Activated naive CD8-positive, alpha-beta T cell treated with anti-CD3 and anti-CD28 coated beads, Interleukin-2, amount 50 U/mL, for 24 hours (primary cell): ENCODE results near the gene LDLRAD4.

Source experiments
- ATAC-seq: fragments of 150-1000 bp; cut with Tn5 transposase; one replicate; pipeline ENCODE4 v1.10.0; 2021
- DNase-seq: peaks from one replicate; pipeline ENCODE4 v3.0.0; 2021
- H3K27ac Mint-ChIP-seq: one replicate; pipeline ENCODE4 v1.8.0; 2021; ENCODE audit warnings: mild to moderate bottlenecking, mixed read lengths
- H3K27me3 Mint-ChIP-seq: one replicate; pipeline ENCODE4 v1.8.0; 2021; ENCODE audit warnings: mixed read lengths
- H3K36me3 Mint-ChIP-seq: one replicate; pipeline ENCODE4 v1.8.0; 2021; ENCODE audit warnings: low read depth, mixed read lengths
- H3K4me1 Mint-ChIP-seq: one replicate; pipeline ENCODE4 v1.8.0; 2021; ENCODE audit warnings: mixed read lengths
- H3K4me3 Mint-ChIP-seq: one replicate; pipeline ENCODE4 v1.8.0; 2021; ENCODE audit warnings: mild to moderate bottlenecking, moderate library complexity, mixed read lengths
- H3K9me3 Mint-ChIP-seq: one replicate; pipeline ENCODE4 v1.8.0; 2021; ENCODE audit warnings: mixed read lengths

Gene LDLRAD4

GRCh38 chr18:13623871-13624270, 405.3 kb downstream of the LDLRAD4 start:
- Mint-ChIP-seq H3K27me3 (no peaks in the 10 kb centered on the region), H3K36me3 (no peaks in the 10 kb centered on the region), H3K4me3 (no peak overlapping the region), H3K9me3 (no peaks in the 10 kb centered on the region), H3K4me1 (peaks cover 5% of the 10 kb centered on the region), H3K27ac (no peak overlapping the region)
- ATAC-seq: no peak
- DNase-seq: no peak

- Mint-ChIP-seq H3K36me3 (no peaks in the 10 kb centered on the region), H3K4me3 (no peak overlapping the region), H3K27ac (no peak overlapping the region), H3K9me3 (no peaks in the 10 kb centered on the region), H3K27me3 (no peaks in the 10 kb centered on the region), H3K4me1 (peaks cover 7% of the 10 kb centered on the region)
- ATAC-seq (no peak), DNase-seq (no peak)
Measured at GRCh38 chr18:13624563-13625237, 406.1 kb downstream of the LDLRAD4 start.

GRCh38 chr18:13625355-13625754, 406.8 kb downstream of the LDLRAD4 start:
- Mint-ChIP-seq H3K36me3 (no peaks in the 10 kb centered on the region), H3K4me1 (peaks cover 11% of the 10 kb centered on the region), H3K27ac (no peak overlapping the region), H3K9me3 (no peaks in the 10 kb centered on the region), H3K4me3 (no peak overlapping the region), H3K27me3 (no peaks in the 10 kb centered on the region)
- DNase-seq (no peak), ATAC-seq (no peak)

- no peaks in the 10 kb centered on the region for H3K27me3 Mint-ChIP-seq
- no peak overlapping the region for H3K27ac Mint-ChIP-seq
- ATAC-seq: no peak
- H3K4me3 Mint-ChIP-seq: no peak overlapping the region
- DNase-seq: no peak
- H3K36me3 Mint-ChIP-seq: no peaks in the 10 kb centered on the region
- peaks cover 11% of the 10 kb centered on the region for H3K4me1 Mint-ChIP-seq
- H3K9me3 Mint-ChIP-seq: no peaks in the 10 kb centered on the region
Measured at GRCh38 chr18:13625843-13626543, 407.4 kb downstream of the LDLRAD4 start.

- DNase-seq: no peak
- H3K36me3 Mint-ChIP-seq: no peaks in the 10 kb centered on the region
- no peak for ATAC-seq
- H3K4me3 Mint-ChIP-seq: no peak overlapping the region
- no peaks in the 10 kb centered on the region for H3K9me3 Mint-ChIP-seq
- no peaks in the 10 kb centered on the region for H3K27me3 Mint-ChIP-seq
- peaks cover 11% of the 10 kb centered on the region for H3K4me1 Mint-ChIP-seq
- H3K27ac Mint-ChIP-seq: no peak overlapping the region
Measured at GRCh38 chr18:13626544-13626908, 408.0 kb downstream of the LDLRAD4 start.

GRCh38 chr18:13627639-13628038, 409.1 kb downstream of the LDLRAD4 start:
- no peaks in the 10 kb centered on the region for H3K27me3 Mint-ChIP-seq
- DNase-seq (no peak), ATAC-seq (no peak)
- no peak overlapping the region for H3K27ac Mint-ChIP-seq
- H3K9me3 Mint-ChIP-seq: no peaks in the 10 kb centered on the region
- no peaks in the 10 kb centered on the region for H3K36me3 Mint-ChIP-seq
- H3K4me1 Mint-ChIP-seq: peaks cover 11% of the 10 kb centered on the region
- no peak overlapping the region for H3K4me3 Mint-ChIP-seq

GRCh38 chr18:13628211-13628610, 409.7 kb downstream of the LDLRAD4 start:
- Mint-ChIP-seq H3K4me1 (peaks cover 11% of the 10 kb centered on the region), H3K4me3 (no peak overlapping the region), H3K9me3 (no peaks in the 10 kb centered on the region), H3K27ac (no peak overlapping the region), H3K36me3 (no peaks in the 10 kb centered on the region), H3K27me3 (no peaks in the 10 kb centered on the region)
- DNase-seq: no peak
- ATAC-seq: no peak

- Mint-ChIP-seq H3K36me3 (no peaks in the 10 kb centered on the region), H3K4me1 (peaks cover 10% of the 10 kb centered on the region), H3K27ac (peak overlapping the region; percentile 57), H3K27me3 (no peaks in the 10 kb centered on the region), H3K4me3 (no peak overlapping the region), H3K9me3 (no peaks in the 10 kb centered on the region)
- DNase-seq: peak; percentile 52
- peak; percentile 91 for ATAC-seq
Measured at GRCh38 chr18:13629841-13630715, 411.5 kb downstream of the LDLRAD4 start.

GRCh38 chr18:13630716-13631268, 412.2 kb downstream of the LDLRAD4 start:
- H3K27me3 Mint-ChIP-seq: no peaks in the 10 kb centered on the region

GRCh38 chr18:13633700-13634099, 415.1 kb downstream of the LDLRAD4 start:
- ATAC-seq (no peak), DNase-seq (no peak)
- no peaks in the 10 kb centered on the region for H3K9me3 Mint-ChIP-seq
- H3K36me3 Mint-ChIP-seq: no peaks in the 10 kb centered on the region
- H3K27me3 Mint-ChIP-seq: no peaks in the 10 kb centered on the region
- H3K4me1 Mint-ChIP-seq: peaks cover 6% of the 10 kb centered on the region
- no peak overlapping the region for H3K27ac Mint-ChIP-seq
- H3K4me3 Mint-ChIP-seq: no peak overlapping the region

More at GRCh38 chr18:13630716-13631268, 412.2 kb downstream of the LDLRAD4 start:
- Mint-ChIP-seq H3K9me3 (no peaks in the 10 kb centered on the region), H3K4me3 (no peak overlapping the region), H3K4me1 (peaks cover 9% of the 10 kb centered on the region), H3K36me3 (no peaks in the 10 kb centered on the region), H3K27ac (no peak overlapping the region)
- no peak for ATAC-seq
- DNase-seq: no peak

GRCh38 chr18:13635046-13635445, 416.5 kb downstream of the LDLRAD4 start:
- H3K27ac Mint-ChIP-seq: no peak overlapping the region
- DNase-seq (no peak), ATAC-seq (no peak)
- no peaks in the 10 kb centered on the region for H3K36me3 Mint-ChIP-seq
- no peaks in the 10 kb centered on the region for H3K9me3 Mint-ChIP-seq
- no peaks in the 10 kb centered on the region for H3K27me3 Mint-ChIP-seq
- peaks cover under 1% of the 10 kb centered on the region for H3K4me1 Mint-ChIP-seq
- no peak overlapping the region for H3K4me3 Mint-ChIP-seq

- no peaks in the 10 kb centered on the region for H3K27me3 Mint-ChIP-seq
- no peak overlapping the region for H3K27ac Mint-ChIP-seq
- no peak overlapping the region for H3K4me3 Mint-ChIP-seq
- peaks cover 4% of the 10 kb centered on the region for H3K9me3 Mint-ChIP-seq
- H3K4me1 Mint-ChIP-seq: no peaks in the 10 kb centered on the region
- ATAC-seq (no peak), DNase-seq (no peak)
- peaks cover 3% of the 10 kb centered on the region for H3K36me3 Mint-ChIP-seq
Measured at GRCh38 chr18:13638719-13639595, 420.4 kb downstream of the LDLRAD4 start.

- no peak overlapping the region for H3K27ac Mint-ChIP-seq
- no peak for DNase-seq
- no peaks in the 10 kb centered on the region for H3K4me1 Mint-ChIP-seq
- no peak for ATAC-seq
- H3K9me3 Mint-ChIP-seq: peaks cover 4% of the 10 kb centered on the region
- peaks cover 8% of the 10 kb centered on the region for H3K36me3 Mint-ChIP-seq
- H3K4me3 Mint-ChIP-seq: no peak overlapping the region
- no peaks in the 10 kb centered on the region for H3K27me3 Mint-ChIP-seq
Measured at GRCh38 chr18:13640266-13640860, 421.8 kb downstream of the LDLRAD4 start.
